H9 (cell line): ENCODE data around the gene OTOF. TPM values are rescaled to one million over a fixed set of nuclear protein-coding genes. Genes with fewer than 3 reads are reported as not detected.

Experiments used
- DNase-seq: peaks from one replicate; pipeline ENCODE4 v3.0.0-alpha.2; 2017
- H2AFZ ChIP-seq: one replicate; pipeline ENCODE4 v1.6.1; 2013; ENCODE audit warnings: mild to moderate bottlenecking, low read length, control low read depth, moderate library complexity
- H2AK5ac ChIP-seq: 2 replicates; pipeline ENCODE4 v1.6.1; 2013; ENCODE audit warnings: low read length, control low read depth, mixed read lengths; ENCODE audit not compliant: insufficient read length
- H2BK120ac ChIP-seq: one replicate; pipeline ENCODE4 v1.6.1; 2013; ENCODE audit warnings: low read depth, mild to moderate bottlenecking, low read length, control low read depth, inconsistent platforms; ENCODE audit not compliant: poor library complexity, severe bottlenecking
- H2BK12ac ChIP-seq: 2 replicates; pipeline ENCODE4 v1.6.1; 2013; ENCODE audit warnings: low read length, control low read depth, mixed read lengths, low read depth; ENCODE audit not compliant: insufficient read length
- H2BK15ac ChIP-seq: 2 replicates; pipeline ENCODE4 v1.6.1; 2013; ENCODE audit warnings: low read depth, low read length, control low read depth
- H2BK20ac ChIP-seq: one replicate; pipeline ENCODE4 v1.6.1; 2013; ENCODE audit warnings: low read depth, mild to moderate bottlenecking, low read length, control low read depth, inconsistent platforms; ENCODE audit not compliant: poor library complexity, severe bottlenecking
- H2BK5ac ChIP-seq: 2 replicates; pipeline ENCODE4 v1.6.1; 2013; ENCODE audit warnings: low read length, control low read depth, mixed read lengths; ENCODE audit not compliant: insufficient read length
- H3K14ac ChIP-seq: 2 replicates; pipeline ENCODE4 v1.6.1; 2013; ENCODE audit warnings: low read length, control low read depth; ENCODE audit not compliant: insufficient read depth
- H3K18ac ChIP-seq: 2 replicates; pipeline ENCODE4 v1.6.1; 2013; ENCODE audit warnings: low read depth, mild to moderate bottlenecking, mixed read lengths, low read length, control low read depth; ENCODE audit not compliant: insufficient read length
- H3K23ac ChIP-seq: 2 replicates; pipeline ENCODE4 v1.6.1; 2013; ENCODE audit warnings: low read length, control low read depth, mixed read lengths, low read depth; ENCODE audit not compliant: insufficient read length
- H3K23me2 ChIP-seq: 2 replicates; pipeline ENCODE4 v1.6.1; 2013; ENCODE audit warnings: low read depth, mild to moderate bottlenecking, mixed read lengths, low read length, control low read depth; ENCODE audit not compliant: insufficient read length, poor library complexity, severe bottlenecking
- H3K27ac ChIP-seq: 2 replicates; pipeline ENCODE4 v1.5.1; 2013; ENCODE audit warnings: low read length, control low read depth, mixed read lengths, low read depth; ENCODE audit not compliant: insufficient read length
- H3K27me3 ChIP-seq: 2 replicates; pipeline ENCODE4 v1.6.1; 2013; ENCODE audit warnings: low read length, control low read depth, inconsistent platforms; ENCODE audit not compliant: insufficient read depth
- H3K4ac ChIP-seq: 2 replicates; pipeline ENCODE4 v1.6.1; 2013; ENCODE audit warnings: low read depth, mild to moderate bottlenecking, control low read depth, inconsistent platforms, low read length, moderate library complexity
- H3K4me1 ChIP-seq: 2 replicates; pipeline ENCODE4 v1.6.1; 2013; ENCODE audit warnings: low read length, control low read depth, inconsistent platforms; ENCODE audit not compliant: insufficient read depth
- H3K4me2 ChIP-seq: 2 replicates; pipeline ENCODE4 v1.6.1; 2013; ENCODE audit warnings: low read length, control low read depth, mixed read lengths; ENCODE audit not compliant: insufficient read length, insufficient read depth
- H3K56ac ChIP-seq: 2 replicates; pipeline ENCODE4 v1.6.1; 2013; ENCODE audit warnings: low read depth, mild to moderate bottlenecking, mixed read lengths, low read length, control low read depth; ENCODE audit not compliant: insufficient read length
- H3K79me1 ChIP-seq: 2 replicates; pipeline ENCODE4 v1.6.1; 2013; ENCODE audit warnings: low read depth, mild to moderate bottlenecking, moderate library complexity, low read length, control low read depth, inconsistent platforms; ENCODE audit not compliant: insufficient read depth, poor library complexity, severe bottlenecking
- H3K79me2 ChIP-seq: 2 replicates; pipeline ENCODE4 v1.6.1; 2013; ENCODE audit warnings: low read length, control low read depth, inconsistent platforms; ENCODE audit not compliant: insufficient read depth
- H3K9ac ChIP-seq: 2 replicates; pipeline ENCODE4 v1.6.1; 2013; ENCODE audit warnings: low read length, control low read depth, mixed read lengths; ENCODE audit not compliant: insufficient read length; ENCODE audit errors: extremely low read depth
- H3K9me3 ChIP-seq: one replicate; pipeline ENCODE4 v1.6.1; 2013; ENCODE audit warnings: low read depth, low read length, inconsistent platforms; ENCODE audit not compliant: control insufficient read depth
- H3T11ph ChIP-seq: one replicate; pipeline ENCODE4 v1.6.1; 2013; ENCODE audit warnings: mild to moderate bottlenecking, low read length, control low read depth, inconsistent platforms
- H4K20me1 ChIP-seq: one replicate; pipeline ENCODE4 v1.6.1; 2013; ENCODE audit not compliant: control insufficient read depth, insufficient read length, insufficient read depth
- H4K5ac ChIP-seq: 2 replicates; pipeline ENCODE4 v1.6.1; 2013; ENCODE audit warnings: low read depth, mild to moderate bottlenecking, mixed read lengths, low read length, control low read depth; ENCODE audit not compliant: insufficient read length
- H4K8ac ChIP-seq: replicated peaks from 2 replicates; pipeline ENCODE4 v1.6.1; 2013; ENCODE audit warnings: low read length, control low read depth, mixed read lengths, low read depth; ENCODE audit not compliant: insufficient read length
- H4K91ac ChIP-seq: 2 replicates; pipeline ENCODE4 v1.6.1; 2013; ENCODE audit warnings: low read depth, mild to moderate bottlenecking, moderate library complexity, mixed read lengths, low read length, control low read depth; ENCODE audit not compliant: insufficient read length
- H3K27ac Mint-ChIP-seq, 3 experiments: 2 replicates in 2 of 3; 3 replicates in 1 of 3; pipeline ENCODE4 v1.8.0; 2020 to 2021; ENCODE audit warnings: mixed read lengths in 3 of 3, mild to moderate bottlenecking in 1 of 3, moderate library complexity in 1 of 3
- H3K27me3 Mint-ChIP-seq: 2 replicates; pipeline ENCODE4 v1.8.0; 2021; ENCODE audit warnings: low read depth, mild to moderate bottlenecking, moderate library complexity, mixed read lengths
- H3K36me3 Mint-ChIP-seq, 3 experiments: 2 replicates in 2 of 3; 3 replicates in 1 of 3; pipeline ENCODE4 v1.8.0; 2020 to 2021; ENCODE audit warnings: low read depth in 3 of 3, mixed read lengths in 3 of 3; ENCODE audit not compliant: insufficient read depth in 1 of 3
- H3K4me1 Mint-ChIP-seq, 2 experiments: 2 replicates each; pipeline ENCODE4 v1.8.0; 2020; ENCODE audit warnings: mixed read lengths in 2 of 2
- H3K4me3 Mint-ChIP-seq, 2 experiments: 2 replicates in 1 of 2; 3 replicates in 1 of 2; pipeline ENCODE4 v1.8.0; 2020 to 2021; ENCODE audit warnings: mild to moderate bottlenecking in 2 of 2, mixed read lengths in 2 of 2, moderate library complexity in 1 of 2
- H3K9me3 Mint-ChIP-seq, 2 experiments: 2 replicates in 1 of 2; 3 replicates in 1 of 2; pipeline ENCODE4 v1.8.0; 2020; ENCODE audit warnings: mild to moderate bottlenecking in 2 of 2, mixed read lengths in 2 of 2, moderate library complexity in 1 of 2
- WGBS: extraction: QIAGEN DNeasy Blood & Tissue Kit; methylation state at CpG from one replicate; pipeline ENCODE4 v1.1.7; 2013; ENCODE audit warnings: missing lambda C conversion rate, low lambda C conversion rate, mixed read lengths; ENCODE audit not compliant: insufficient read length; ENCODE audit errors: extremely low coverage; 5-methylcytosine and 5-hydroxymethylcytosine counted together
- total RNA-seq: library from RNA; stranded (reverse); gene quantifications from 2 replicates; pipeline ENCODE4 v1.2.1, GENCODE V29; 2021
- TF ChIP-seq, protein P1 (sequence below): fragments of 200-600 bp; sonication (generic); conservative IDR thresholded peaks from 3 replicates; pipeline ENCODE4 v1.8.0; 2021; ENCODE audit warnings: antibody characterized with exemption, mild to moderate bottlenecking

The OTOF gene
- total RNA-seq, 1 experiment from 2014 or later = 0.35 TPM

DNA sequence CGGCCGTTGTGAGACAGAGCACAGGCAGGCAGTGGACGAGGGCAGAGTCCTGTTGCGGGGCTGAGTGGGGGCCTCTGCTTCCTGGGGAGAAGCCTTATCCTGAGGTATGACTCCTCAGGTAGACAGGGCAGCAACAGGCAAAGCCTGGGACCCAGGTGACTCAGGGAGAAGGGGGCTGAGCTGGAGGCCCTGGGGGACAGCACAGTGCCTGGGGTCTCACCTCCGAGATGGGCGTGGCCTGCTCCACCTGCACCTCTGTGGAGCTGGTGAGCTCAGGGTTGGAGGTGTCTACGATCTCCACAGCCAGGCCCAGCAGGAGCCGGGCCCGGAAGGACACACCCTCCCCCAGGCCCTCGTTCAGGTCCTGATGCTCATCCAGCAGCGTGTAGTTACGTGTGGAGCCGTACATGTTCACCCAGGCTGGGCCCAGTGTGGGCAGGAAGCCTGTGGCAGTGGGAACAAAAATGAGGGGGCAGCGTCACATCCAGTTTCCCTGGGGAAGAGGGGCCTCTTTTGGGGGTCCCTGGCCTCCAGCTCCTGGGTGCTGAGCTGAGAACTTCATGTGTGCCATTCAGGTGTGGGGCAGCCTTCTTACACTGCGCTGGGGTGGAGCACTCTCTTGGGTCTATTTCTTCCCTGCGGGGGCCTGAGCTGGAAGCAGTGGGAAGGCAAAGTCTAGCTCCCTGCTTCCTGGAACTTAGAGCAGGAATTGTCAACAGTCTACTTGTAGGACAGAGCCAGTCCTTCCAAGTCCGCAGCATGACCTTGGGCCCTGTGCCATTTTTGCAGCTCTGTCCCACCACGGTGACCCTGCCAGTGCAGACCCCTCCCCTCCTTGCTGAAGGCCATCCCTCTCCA lies 2.9 kb upstream of the OTOF start:
- peaks cover 5 to 11% of the 10 kb centered on the region in 2 experiments for H3K4me1 Mint-ChIP-seq
- Histone ChIP-seq H3K79me2 (no peaks in the 10 kb centered on the region), H3K4ac (no peak overlapping the region), H2BK12ac (no peak overlapping the region), H2BK20ac (no peak overlapping the region), H3K79me1 (no peaks in the 10 kb centered on the region), H3K23me2 (no peaks in the 10 kb centered on the region), H2BK120ac (no peak overlapping the region), H3K9me3 (no peaks in the 10 kb centered on the region), H4K20me1 (peaks cover 3% of the 10 kb centered on the region), H2BK15ac (no peak overlapping the region), H4K91ac (no peak overlapping the region), H3K18ac (no peak overlapping the region), H3K56ac (no peak overlapping the region), H3K4me2 (no peak overlapping the region), H3K9ac (no peak overlapping the region), H4K8ac (no peak overlapping the region), H3K27me3 (no peaks in the 10 kb centered on the region), H3T11ph (no peak overlapping the region), H3K27ac (no peak overlapping the region), H2AK5ac (no peak overlapping the region), H3K23ac (no peak overlapping the region), H2BK5ac (no peak overlapping the region), H3K4me1 (no peaks in the 10 kb centered on the region; the same call in 1 of the 2 replicates), H3K14ac (no peak overlapping the region; the same call in 1 of the 2 replicates), H2AFZ (no peak overlapping the region), H4K5ac (no peak overlapping the region)
- H3K27ac Mint-ChIP-seq = no peak overlapping the region
- no CpG with 5 or more reads among the region's 18 CpGs for WGBS
- H3K9me3 Mint-ChIP-seq = no peaks in the 10 kb centered on the region; a peak in 2 of 5 replicates
- H3K4me3 Mint-ChIP-seq = no peak overlapping the region
- peaks cover 0 to 2% (median 0%) of the 10 kb centered on the region in 3 experiments; a peak in 2 of 7 replicates for H3K36me3 Mint-ChIP-seq
- H3K27me3 Mint-ChIP-seq = peaks cover 5% of the 10 kb centered on the region
- DNase-seq = no peak
- TF ChIP-seq, protein P1, sequence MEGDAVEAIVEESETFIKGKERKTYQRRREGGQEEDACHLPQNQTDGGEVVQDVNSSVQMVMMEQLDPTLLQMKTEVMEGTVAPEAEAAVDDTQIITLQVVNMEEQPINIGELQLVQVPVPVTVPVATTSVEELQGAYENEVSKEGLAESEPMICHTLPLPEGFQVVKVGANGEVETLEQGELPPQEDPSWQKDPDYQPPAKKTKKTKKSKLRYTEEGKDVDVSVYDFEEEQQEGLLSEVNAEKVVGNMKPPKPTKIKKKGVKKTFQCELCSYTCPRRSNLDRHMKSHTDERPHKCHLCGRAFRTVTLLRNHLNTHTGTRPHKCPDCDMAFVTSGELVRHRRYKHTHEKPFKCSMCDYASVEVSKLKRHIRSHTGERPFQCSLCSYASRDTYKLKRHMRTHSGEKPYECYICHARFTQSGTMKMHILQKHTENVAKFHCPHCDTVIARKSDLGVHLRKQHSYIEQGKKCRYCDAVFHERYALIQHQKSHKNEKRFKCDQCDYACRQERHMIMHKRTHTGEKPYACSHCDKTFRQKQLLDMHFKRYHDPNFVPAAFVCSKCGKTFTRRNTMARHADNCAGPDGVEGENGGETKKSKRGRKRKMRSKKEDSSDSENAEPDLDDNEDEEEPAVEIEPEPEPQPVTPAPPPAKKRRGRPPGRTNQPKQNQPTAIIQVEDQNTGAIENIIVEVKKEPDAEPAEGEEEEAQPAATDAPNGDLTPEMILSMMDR = no peak
